Left kidney (tissue), 2 donors: ENCODE data around the gene KIF9. TPM values are rescaled to one million over a fixed set of nuclear protein-coding genes. Genes with fewer than 3 reads are reported as not detected.
"Not testable (repeated sequence)": the region's sequence is repeated elsewhere in the genome, so short reads cannot be mapped to it uniquely, and the experiment has no call there.

ENCODE experiments used
- DNase-seq: peaks from one replicate; pipeline ENCODE4 v3.0.0-alpha.2; 2013
- polyA plus RNA-seq: library from polyadenylated mRNA; unstranded; fragments of 120-200 nt; gene quantifications from one replicate; pipeline ENCODE4 v1.2.1, GENCODE V29; 2013; ENCODE audit not compliant: insufficient read length

Gene KIF9
- polyA plus RNA-seq, 1 donor: 22.7 TPM

DNA sequence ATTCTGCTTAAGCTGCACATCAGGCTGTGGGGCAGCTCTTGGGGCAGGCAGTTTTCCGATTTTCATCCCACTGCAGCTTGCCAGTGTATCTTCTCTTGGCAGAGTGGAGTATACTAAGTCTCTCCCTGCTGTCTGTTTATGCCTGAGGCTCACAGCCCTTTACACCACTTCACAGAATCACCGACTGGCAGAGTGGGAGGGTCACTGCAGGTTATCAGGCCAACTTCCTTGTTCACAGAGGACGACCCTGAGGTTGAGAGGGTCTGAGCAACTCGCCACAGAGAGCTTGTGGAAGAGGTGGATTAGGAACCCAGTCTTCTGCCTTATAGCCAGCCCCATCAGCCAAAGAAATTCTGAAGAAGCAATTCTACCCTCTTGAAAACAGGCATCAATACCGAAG lies 30.9 kb downstream of the KIF9 start:
- no peak for DNase-seq

DNA sequence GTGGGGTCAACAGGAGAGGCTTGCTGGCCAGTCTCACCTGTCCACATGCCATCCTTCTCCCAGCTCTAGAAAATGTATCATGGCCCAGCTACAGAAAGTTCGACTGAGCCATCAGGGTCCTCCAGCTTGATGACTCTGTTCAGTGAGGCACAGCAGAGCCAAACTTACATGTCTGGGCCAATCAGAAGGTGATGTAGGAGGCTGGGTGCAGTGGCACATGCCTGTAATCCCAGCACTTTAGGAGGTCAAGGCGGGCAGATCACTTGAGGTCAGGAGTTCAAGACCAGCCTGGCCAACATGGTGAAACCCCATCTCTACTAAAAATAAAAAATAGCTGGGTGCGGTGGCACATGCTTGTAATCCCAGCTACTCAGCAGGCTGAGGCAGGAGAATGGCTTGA lies 31.5 kb downstream of the KIF9 start:
- DNase-seq: not testable (repeated sequence)

DNA sequence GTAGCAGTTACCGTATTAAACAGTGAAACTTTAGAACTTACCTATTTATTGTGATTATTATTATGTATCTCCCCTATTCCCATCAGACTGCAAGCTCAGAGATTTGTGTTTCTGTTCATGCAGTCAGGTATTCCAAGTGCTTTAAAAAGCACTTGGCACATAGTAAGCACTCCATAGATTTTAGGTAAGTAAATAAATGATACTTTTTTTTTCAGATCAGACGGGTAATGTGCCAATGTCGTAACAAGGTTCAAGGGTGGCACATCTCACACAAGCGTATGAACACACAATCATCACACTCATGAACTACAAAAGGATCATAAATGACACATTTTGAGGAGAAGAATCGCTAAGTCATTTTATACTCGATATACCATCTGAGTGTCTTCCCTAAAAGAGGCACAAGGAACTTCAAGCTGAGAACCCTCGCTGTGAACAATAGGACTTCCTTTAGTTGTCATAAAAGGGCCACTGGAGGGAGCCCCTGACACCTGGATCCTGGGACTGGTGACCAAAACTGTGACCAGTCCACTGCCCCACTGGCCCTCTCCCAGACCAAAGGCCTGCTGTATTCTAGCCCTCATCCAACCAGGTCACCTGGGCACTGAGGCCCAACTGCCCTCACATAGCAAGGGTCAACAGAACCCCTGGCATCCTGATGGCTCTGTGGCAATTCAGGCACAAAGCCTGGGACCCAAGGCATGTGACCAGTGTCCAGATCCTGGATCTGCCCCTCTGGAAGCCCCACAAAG lies 32.1 kb downstream of the KIF9 start:
- DNase-seq: peak; percentile 17

GRCh38 chr3:47247131-47248064 lies 35.2 kb downstream of the KIF9 start:
- DNase-seq: no peak

GRCh38 chr3:47245271-47245670 lies 37.3 kb downstream of the KIF9 start:
- DNase-seq: no peak

DNA sequence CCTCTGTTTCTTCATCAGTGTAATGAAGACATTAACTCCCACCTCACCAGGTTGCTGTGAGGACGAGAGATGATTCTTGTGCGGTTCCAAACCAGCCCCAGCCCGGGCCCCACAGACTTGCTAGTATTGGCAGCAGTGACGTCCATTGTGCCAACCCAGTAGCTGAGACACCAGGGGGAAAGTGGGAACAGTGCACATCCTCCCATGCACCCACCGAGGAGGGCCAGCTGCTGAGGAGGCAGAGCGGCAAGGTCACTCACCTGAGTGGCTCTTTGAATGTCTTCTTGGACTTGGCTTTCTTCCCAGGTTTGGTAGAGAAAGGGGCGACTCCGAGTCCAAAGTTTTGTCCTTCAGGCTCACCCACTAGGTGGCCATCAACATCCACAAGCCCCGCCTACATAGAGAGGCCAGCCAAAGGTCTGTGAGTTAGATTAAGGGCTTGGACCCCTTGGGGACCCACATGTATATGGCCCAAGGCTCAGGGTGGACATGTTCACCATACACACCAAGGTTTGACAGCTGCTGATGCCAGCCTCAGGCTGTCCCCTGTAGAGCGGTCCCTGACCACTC lies 38.0 kb downstream of the KIF9 start:
- DNase-seq: no peak

DNA sequence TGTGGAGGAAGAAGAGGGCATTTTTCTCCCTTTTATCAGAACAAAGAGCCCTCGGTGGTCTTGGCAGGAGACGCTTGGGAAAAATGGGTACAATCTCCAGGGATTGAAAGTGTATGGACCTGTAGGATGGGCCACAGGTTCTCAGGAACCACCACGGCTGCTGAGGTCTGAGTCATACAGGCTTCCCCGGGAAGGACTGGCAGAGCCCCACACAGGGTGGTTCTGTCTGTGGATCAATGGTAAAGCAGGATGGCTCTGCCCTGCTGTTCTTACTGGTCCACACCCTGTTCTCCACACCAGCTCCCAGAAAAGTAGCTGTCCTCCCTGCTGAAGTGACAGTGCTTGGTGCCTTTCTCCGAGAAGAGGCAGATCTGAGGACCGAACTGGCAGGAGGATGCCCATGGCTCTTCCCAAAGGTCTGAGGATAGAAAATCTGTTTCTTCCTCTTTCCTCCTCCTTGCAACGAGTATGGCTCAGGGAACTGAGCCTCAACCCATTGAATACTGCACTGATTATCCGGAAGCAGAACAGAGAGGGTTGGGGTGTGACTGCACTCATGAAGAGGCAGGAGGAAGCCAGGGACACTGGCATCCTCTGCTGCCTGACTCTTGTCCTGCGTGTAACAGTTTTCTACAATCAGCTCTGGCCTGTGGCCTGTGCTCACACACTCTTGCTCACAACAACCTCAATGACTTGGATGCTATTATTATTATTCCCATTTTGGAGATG lies 39.0 kb downstream of the KIF9 start:
- no peak for DNase-seq

DNA sequence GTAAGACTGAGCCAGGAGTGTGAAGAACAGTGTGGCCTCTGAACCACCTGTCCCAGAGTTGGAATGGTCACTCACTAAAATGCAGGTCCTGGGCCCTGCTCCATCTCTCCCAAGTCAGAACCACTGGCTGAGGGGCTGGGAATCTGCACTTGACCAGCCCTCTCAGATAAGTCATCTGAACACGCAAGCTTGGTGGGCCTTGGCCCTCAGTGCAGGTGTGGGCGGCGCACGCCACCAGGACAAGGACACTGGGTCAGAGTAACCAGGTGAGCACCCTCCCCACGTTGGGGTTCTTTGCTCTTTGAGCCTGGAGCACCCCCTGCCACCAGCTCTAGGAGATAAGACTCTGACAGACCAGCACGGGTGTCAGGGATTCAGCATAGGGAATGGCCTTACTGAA lies 42.7 kb downstream of the KIF9 start:
- no peak for DNase-seq

GRCh38 chr3:47238017-47238416 lies 44.6 kb downstream of the KIF9 start:
- no peak for DNase-seq

- no peak for DNase-seq
Measured at GRCh38 chr3:47228088-47228487, 54.5 kb downstream of the KIF9 start.

DNA sequence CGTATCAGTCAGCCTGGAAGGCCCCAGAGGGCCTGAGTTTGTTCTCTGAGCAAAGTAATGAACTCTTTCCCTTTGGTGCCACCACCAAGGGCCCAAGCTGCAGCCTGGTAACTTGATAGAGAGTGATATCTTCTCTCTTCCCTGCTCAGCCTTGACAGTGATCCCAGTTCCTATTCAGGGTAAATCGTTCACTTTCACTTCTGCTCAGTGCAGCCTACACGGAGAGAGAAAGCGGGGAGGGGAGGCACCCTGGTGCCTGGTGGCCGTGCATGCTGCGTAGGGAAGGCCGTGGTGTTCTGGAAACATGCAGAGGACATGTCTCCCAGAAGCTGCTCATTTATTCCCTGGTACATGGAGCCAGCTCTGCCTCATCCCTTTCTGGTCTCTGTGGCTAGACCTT lies 54.9 kb downstream of the KIF9 start:
- no peak for DNase-seq

DNA sequence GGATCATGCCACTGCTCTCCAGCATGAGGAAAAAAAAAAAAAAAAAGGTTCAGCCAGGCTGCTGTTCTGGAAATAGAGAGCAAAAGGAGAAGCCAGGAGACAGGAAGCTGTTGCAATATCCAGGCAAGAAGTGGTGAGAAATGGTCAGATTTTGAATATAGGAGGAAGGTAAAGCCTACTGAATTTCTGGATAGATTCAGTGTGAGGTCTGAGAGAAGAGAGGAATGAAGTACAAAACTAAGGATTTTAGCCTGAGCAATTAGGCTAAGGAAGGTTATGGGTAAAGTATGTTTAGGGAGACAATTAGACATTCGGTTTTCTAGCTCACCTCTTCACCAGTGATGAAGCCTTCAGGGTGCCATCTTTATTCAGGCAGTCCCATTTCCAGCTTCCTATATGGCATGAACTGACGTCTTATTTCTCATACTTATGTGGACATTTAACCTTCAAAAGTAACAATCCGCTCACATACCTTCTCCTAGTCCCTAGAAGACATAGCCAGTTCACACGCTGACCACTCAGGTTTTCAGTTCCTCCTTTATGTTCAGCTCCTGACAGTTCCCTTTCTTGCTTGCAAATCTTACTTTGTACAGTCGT lies 57.2 kb downstream of the KIF9 start:
- no peak for DNase-seq

- no peak for DNase-seq
Measured at GRCh38 chr3:47223755-47224154, 58.8 kb downstream of the KIF9 start.

GRCh38 chr3:47221798-47222197 lies 60.8 kb downstream of the KIF9 start:
- no peak for DNase-seq

GRCh38 chr3:47210863-47211405 lies 71.7 kb downstream of the KIF9 start:
- no peak for DNase-seq

DNA sequence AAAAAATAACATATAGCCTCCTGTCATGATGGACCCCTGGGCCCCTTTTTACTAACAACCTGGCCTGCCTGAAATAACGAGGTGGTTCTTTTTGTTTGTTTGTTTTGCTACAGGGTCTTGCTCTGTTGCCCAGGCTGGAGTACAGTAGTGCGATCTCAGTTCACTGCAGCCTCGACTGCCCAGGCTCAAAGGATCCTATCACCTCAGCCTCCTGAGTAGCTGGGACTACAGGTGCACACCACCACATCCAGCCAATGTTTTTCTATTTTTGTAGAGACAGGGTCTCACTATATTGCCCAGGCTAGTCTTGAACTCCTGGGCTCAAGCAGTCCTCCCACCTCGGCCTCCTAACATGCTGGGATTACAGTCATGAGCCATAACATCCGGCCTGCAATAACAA lies 76.6 kb downstream of the KIF9 start:
- DNase-seq: not testable (repeated sequence)

DNA sequence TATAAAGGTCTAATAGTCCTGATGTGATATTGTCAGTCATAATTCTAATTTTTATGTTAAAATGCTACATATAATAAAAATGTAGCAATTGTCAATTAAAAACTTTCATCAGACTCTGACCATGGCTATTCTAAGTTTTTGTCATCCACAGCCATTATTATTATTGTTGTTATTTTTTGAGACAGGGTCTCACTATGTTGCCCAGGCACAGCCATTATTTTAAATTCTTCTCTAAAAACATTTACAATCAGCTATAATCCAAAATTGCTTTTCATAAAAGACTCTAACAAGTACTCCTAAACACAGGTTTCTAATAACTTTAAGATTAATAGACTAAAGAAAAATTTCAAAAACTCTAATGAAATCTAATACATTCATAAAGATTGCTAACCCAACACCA lies 77.7 kb downstream of the KIF9 start:
- no peak for DNase-seq

DNA sequence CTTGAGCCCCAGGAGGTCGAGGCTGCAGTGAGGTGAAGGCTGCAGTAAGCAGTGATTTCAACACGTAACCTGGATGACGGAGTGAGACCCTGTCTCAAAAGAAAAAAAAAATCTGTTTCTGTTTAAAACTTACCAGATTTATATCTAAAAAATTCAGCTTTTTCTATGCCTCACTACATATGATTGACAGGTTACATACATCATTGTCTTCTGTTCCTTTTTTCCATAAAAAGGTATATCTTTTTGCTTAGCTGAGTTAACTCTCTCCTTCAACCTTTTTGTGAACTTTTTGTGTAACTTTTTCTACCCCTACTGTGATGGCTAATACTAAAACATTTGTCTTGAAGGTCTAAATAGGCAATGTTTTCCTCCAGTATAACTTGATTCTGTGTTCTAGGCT lies 80.1 kb downstream of the KIF9 start:
- DNase-seq: no peak

DNA sequence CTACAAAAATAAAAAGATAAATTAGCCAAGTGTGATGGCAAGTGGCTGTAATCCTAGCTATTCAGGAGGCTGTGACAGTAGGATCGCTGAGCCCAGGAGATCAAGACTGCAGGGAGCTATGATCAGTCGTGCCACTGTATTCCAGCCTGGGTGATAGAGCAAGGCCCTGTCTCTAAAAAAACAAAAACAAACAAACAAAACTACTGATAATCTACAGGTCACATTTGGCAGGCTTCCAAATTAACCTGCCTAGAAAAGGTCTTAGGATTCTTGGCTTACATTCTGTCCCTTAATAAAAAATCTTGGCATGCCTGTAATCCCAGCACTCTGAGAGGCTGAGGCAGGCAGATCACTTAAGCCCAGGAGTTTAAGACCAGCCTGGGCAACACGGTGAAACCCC lies 85.3 kb downstream of the KIF9 start:
- no peak for DNase-seq

- no peak for DNase-seq
Measured at GRCh38 chr3:47194994-47195393, 87.6 kb downstream of the KIF9 start.
